NCI-H2171 (cell line): ENCODE data around the gene NUAK1.

ENCODE experiments used
- DNase-seq: peaks from one replicate; lab custom pipeline; 2025; lab: John Stamatoyannopoulos, UW

Gene NUAK1

DNA sequence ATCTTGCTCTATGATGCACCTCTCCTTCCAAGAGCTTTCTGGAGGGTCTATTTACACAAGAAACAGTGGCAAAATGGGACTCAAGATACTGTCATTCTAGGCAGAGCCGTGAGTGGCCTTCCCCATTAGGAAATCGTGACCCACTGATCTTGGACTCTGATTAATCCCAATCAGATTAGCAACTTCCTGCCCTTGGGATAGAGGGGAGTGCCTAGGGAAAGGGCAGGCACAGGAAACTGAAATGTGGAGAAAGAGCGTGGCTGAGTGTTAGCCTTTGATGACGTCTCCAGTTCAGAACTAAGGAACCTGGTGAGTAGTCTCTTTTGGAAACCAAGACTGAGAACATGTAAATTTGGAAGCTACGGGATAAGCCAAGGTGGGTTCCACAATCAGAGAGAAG lies 76.1 kb downstream of the NUAK1 start:
- DNase-seq: no peak

DNA sequence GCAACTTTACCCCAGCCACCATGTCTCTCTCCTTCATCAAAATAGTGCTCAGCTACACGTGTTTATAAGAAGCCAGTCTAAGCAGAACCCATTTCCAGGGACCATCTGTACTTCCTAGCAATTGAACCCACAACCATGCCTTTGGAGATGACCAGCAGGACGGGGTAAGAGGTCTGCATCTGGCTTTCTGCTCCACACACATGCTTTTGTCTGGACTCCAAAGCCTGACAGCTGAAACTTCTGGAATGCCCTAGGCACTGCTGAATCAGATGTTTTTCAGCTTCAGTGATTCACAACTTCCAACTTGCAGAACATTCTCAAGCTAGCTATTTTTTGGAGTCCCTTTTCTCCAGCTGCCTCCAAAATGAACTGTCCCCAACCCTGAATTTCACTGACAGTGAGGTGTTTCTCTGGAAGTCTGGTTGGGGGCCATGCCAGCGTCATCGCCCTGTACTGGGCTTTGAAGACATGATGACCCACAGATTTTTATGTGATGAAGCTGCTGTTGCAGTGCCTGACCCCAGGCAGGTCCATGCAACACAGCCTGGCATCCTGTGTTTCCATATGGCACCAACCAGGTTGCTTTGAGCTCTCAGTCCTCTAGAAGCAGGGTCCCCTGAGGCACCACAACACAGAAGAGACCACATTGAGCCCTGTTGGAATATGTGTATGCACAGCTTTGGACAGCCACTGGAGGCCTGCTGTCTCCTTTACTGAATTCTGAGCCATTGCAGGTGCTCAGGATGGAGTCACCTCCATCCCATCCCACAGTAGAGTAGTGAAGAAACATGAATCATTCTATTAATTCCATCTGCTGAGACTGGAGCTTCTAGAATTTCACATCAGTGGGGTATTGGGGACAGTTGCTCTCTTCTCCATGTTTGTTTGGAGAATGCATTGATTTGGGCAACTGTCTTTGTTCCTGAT lies 80.2 kb downstream of the NUAK1 start:
- peak; percentile 11 for DNase-seq

DNA sequence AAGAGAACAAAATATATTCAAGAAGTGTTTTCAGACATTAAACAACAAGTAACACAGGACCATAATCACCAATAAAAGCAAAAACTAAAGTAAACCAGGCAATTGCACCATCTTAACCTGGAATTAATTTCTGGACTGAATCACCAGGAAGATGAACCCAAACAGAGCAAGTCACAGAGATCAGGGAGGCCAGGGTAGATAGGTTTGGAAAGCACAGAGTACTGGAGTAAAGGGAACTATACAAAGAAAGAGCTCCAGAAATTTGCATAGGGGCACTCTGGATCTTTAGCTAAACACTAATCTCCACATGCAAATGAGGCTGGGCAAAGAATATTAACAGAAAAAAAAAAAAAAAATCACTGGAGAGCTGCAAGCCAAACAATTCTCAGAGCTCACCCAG lies 84.7 kb downstream of the NUAK1 start:
- no peak for DNase-seq

DNA sequence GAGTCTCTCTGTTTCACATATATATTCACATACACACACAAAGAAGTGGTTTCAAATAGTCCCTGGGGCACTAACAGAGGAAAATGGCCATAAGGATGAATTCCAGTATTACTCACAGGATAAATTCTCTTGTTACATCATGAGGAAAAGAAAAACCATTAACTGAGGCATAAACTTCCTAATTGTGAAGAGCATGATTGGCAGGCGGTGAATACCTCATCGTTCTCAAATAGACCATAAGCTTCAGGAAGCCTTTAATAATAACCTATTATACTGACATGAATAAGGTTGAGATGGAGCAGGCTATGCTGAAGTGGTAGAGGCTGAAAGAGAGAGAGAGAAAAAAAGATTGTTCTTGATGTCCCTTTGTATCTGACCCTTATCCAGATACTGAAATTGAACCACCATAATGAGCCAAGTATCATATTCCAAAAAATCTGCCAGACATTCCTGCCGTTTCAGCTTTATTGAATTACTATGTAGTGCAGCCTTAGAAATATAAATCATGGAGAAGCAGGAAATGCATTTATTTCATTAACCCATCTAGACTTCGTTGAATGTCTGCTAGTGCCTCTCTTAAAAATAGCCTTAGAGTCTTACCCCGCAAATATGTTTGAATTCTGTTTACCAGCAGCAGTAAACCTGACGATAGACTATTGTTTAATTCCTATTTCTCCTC lies 86.8 kb downstream of the NUAK1 start:
- DNase-seq: no peak

DNA sequence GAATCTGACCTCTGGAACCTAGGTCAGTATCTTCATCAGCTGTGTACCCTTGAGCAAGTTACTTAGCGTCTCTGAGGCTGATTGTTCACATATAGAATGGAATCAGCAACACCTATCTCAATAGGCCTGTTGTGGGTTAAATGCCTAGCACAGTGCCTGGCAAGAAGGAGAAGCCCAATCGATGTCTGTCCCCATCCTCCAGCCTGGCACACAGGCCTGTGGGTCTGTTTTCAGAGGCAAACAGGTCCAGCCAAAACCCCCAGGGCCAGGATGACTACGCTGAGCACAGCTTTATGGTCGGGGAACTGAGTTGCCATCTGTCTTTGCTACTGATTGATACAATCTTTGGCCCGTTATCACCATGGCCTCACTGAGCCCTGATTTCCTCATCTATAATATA lies 89.2 kb downstream of the NUAK1 start:
- no peak for DNase-seq

DNA sequence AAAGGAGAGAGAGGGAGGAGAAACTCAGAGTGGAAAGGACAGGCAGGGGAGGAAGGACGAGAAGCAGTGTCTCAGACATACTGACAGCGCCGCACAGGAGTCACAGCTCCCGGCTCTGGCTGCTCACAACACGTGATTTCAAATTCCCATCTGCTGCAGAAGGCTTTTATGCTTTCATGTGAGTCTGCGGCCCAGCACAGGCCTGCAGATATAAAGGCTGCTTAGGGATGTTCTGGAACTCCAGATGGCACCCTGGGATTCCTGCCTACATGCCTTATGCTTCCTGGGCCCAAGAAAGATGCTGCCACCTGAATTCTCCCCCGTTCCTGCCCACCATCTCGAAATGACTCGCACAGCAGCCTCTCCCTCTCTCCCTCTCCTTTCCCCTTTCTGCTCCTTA lies 89.6 kb downstream of the NUAK1 start:
- DNase-seq: peak; percentile 79

DNA sequence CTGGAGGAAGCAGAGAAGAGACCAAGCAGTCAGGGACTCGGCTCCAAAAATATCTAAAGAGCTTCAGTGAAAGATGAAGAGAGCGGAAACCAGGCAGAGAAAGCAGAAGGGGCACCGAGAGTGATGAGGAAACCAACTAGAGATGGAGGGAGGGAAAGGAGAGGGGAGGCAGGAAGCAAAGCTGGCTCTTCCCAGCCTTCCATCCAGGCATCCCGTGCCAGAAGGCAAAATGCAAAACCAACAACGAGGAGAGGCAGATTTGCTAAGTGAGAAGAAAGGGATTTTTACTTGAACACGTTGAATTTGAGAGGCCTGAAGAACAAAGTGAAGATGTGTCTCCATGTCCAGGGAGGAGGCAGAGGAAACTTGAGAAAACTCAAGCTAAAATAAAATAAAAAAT lies 90.1 kb downstream of the NUAK1 start:
- DNase-seq: no peak

DNA sequence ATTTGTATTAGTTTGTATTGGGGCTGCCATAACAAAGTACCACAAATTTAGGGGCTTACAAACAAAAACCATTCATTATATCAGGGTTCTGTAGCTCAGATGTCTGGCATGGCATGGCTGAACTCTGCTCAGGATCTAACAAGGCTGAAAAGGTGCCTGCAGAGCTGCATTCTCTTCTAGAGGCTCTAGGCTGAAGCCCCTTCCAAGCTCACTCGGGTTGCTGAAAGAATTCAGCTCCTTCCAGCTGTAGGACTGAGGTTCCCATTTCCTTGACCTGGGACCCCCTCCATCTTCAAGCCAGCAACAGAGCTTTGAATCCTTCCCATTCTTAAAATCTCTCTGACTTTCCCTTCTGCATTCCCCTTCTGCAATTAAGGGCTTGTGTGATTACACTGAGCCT lies 90.7 kb downstream of the NUAK1 start:
- no peak for DNase-seq

DNA sequence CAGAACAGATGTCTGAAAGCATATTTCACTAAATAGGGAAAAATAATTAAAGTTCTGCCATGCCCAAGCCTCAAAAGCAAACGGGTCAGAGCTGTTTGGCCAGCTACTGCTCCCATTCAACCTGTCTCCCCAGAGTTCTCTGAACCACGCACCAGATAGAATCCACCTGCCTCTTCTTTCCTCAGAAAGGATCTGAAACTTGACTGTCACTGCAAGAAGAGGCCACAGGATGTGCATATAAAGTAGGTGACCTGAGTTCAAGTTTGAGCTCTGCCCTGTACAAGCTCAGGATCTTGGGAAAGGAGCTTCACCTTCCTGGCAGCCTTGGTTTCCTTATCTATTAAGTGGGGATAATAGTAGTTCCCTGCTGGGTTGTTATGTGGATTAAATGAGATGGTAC lies 91.8 kb downstream of the NUAK1 start:
- no peak for DNase-seq

DNA sequence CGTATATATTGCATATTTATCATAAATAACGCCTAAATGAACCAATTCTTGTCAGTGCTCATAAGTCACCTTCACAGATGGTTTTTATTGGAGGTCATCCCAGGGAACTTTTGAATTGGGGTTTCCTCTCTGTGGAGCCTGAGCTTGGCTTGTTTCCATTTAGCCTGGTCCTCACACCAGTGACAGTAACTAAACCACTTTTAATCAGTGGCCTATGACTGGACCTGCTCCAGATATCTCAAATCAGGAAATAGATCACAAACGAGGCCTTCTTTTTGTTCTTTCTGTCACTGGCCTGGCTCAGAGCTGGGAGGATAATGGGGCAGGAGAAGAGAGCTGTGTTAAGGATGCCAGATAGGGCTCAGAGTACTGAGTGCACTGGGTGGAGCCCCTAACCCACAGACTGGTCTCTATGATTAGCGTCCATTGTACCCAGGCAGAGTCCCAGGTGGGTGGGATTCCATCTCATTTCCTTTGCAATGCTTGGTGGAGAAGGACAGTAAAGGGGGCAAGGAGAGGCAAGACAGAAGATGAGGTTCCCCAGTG lies 92.4 kb downstream of the NUAK1 start:
- DNase-seq: no peak

DNA sequence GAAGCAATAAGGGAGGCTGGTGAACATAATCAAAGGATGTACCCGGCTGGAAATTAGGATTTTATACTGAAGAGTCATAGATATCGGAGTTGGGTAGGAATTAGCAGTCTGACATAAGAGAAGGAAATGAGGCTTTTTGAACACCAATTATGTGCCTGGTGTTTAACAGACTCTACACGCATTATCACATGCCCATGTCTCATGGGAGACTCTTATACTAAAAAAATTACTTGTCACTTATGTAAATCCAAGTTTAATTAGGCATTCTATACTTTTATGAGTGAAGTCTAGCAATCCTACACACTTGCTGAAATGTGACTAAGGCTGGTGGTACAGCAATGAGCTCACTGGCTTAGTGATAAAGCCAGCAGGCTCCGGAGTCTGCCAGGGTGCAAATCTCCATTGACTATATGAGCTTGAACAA lies 93.5 kb downstream of the NUAK1 start:
- DNase-seq: no peak

DNA sequence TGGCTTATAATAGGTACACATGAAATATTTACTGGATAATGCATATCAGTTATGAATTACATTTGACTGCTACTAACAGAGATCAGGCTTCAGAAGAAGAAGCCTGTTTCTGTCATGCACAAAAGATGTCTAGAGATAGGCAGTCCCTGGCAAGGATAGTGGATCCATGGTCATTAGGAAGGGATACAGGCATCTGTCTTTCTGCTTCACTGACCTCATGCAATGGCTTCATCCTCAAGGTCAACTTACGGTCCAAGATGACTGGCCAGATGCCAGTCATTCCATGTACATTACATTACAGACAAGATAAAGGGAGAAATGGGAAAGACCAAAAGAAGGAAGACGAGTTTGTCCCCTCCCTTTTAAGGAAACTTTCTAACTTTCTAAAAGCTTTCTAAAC lies 94.0 kb downstream of the NUAK1 start:
- no peak for DNase-seq

DNA sequence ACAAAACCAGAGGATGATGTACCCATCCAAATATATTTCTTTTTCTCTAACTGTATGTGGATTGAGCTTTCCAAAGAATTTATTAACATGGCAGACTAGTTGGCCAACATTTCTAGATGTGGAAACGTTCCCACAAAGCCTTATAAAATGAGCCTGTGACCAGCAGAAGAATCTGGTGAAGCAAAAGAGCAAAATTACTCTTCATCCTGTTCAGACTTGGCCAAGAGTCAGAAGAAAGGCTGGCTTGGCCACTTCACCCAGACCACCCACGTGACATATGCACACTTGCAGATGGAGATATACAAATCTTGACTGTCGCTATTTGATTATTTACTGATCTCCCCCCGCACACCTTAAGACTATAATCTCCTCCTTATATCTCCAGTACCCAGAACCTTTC lies 96.7 kb downstream of the NUAK1 start:
- no peak for DNase-seq

DNA sequence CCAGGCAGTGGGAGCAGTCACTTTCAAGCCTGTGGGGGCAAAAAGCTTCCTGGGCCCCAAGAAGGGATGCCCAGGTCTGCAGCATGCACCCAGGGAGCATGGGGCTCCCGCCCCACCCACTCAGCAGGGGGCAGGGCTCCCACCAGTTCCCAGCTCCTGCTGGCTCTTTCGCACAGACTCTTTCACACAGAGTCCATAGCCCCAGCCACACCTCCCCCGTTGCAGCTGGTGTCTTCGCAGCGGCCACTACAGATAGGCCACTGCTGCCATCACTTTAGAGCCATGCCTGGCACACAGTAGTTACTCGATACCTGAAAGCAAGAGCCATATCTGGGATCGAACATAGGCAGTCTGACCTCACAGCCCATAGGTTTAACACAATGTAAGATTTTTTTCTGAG lies 98.2 kb downstream of the NUAK1 start:
- DNase-seq: no peak

DNA sequence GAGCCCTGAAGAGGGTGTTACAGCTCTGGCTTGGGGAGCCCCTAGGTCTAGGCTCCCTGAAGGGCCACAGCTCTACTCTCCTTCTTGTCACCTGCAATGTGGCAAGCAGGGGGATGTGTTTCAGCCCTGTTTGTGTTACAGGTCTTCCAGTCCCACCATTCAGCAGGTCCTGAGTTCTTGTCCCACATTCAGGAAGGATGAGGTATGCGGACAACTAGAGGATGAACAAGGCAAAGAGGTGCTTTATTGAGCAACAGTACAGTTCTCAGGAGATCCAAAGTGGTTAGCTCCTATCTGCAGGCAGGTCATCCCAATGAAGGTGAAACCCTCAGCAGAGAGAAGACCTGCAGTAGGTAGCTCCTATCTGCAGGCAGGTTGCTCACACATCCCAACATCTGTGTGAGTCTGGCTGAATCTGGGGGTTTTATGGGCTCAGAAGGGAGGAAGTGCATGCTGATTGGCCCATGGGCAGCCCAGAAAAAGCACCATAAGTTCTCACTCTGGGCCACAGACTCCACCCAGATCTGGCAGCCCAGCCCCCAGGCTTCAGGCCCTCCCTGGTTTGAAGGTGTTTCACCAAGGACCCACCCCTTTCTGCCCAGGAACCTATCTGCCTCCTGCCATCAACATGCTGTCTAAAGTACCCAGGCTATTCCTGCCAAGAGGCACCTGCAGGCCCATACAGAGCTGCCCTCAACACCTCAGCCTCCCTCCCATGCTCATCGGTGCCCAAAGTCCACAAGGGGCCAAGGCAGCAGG lies 98.9 kb downstream of the NUAK1 start:
- no peak for DNase-seq

DNA sequence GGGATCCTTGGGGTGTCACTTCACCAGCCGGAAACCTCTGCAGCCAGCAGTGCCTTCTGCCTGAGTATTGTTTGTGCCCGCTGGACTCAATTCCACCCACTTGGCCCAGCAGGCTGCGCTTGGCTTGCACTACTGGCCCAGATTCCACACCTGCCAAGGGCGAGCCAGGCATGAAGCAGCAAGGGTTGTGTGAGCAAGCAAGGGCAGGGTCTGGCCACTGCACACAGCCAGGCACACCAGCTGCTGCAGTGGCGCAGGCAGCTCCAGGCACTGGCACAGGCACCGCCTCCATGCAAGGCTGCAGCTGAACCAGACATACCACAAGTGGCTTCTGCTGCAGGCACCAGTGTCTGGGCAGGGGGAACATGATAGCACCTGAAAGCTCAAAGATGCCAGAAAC lies 99.5 kb downstream of the NUAK1 start:
- no peak for DNase-seq

DNA sequence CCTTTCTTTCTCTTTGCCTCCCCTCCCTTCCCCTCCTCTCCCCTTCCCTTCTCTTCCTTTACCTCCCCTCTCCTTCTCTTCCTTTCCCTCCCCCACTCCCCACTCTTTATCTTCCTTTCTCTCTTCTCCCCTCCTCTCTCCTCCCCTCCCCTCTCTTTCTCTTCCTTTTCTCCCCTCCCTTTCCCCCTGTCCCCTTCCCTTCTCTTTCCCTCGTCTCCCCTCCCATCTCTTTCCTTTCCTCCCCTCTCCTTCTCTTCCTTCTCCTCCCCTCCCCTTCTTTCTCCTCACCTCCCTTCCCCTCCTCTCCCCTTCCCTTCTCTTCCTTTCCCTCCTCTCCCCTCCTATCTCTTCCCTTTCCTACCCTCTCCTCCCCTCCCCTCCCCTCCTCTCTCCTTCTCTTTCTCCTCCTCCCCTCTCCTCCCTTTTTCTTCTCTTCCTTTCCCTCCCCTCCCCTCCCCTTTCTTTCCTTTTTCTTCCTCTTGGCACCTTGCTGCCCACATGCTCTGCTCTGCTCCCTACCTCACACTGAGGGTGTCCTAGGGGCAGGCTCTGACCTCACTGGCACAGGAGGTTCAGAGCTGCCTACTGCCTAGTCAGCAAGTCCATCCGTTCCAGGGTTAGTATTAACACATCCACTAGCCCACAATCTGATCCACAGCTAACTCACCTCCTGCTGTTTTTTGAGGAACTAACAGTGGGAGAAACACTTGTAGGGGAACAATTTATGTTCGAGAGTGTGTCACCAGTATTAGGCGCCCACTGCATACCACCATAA lies 101.0 kb downstream of the NUAK1 start:
- no peak for DNase-seq

DNA sequence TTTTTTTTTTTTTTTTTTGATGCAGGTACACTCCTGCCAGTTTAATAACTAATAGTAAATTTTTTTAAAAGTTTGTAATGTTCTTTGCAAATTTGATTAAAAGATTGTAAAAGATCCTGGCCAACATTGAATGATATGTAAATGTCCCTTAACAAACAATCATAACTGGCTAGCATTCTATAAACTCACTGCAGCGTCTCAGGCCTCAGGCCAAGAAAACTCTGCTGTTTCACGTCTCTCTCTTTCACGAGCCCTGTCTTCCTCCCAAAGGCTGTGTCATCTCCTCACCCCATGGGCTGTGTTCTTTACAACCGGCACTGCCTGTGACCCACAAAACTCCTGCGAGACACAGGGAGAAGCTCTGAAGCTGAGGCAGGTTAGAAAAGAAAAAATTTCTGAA lies 103.3 kb downstream of the NUAK1 start:
- no peak for DNase-seq

DNA sequence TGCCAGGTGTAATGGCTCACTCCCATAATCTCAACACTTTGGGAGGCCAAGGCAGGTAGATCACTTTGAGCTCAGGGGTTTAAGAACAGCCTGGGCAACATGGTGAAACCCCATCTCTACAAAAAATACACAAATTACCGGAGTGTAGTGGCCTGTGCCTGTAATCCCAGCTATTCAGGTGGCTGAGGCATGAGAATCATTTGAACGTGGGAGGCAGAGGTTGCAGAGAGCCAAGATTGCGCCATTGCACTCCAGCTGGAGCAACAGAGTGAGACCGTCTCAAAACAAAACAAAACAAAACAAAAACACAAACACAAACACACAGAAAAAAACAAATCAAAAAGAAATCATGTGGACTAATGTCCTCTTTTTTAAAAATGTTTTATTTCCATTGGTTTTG lies 104.4 kb downstream of the NUAK1 start:
- DNase-seq: no peak

DNA sequence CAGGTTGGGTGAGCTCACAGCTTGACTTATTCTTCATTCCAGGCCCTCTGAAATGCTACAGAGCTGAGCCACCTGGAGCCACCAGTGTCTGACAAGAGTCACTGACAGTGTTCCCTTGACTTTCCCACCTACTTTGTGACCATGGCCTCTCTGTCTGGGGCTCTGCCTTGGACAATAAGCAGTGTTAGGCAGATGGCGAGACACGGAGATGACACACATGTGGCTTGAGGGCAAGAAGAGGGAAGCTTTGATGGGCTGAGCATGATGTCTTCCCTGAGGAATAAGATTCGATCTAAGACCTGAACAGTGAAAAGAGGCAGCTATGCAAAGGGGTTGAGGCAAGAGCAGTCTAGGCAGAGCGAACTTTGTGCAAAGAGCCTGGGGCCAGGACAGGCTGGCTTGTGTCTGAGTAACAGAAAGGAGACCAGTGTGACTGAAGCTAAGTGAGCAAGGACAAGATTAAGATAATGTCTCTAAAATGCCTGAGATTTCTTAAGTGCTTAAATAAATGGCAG lies 105.5 kb downstream of the NUAK1 start:
- DNase-seq: no peak

DNA sequence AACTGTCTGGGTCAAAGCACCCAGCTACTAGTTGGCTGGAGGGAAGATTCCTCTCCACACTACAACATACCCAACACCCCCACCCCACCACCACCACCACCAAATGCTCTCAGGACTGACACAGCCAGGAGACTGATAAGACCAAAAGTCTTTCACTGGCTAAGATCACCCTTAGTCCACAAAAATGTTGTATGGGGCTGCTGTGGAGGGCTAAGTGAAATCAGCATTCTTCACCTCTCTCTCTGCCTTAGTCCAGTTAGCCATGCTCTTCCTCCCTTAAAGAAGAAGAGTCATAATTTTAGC lies 106.2 kb downstream of the NUAK1 start:
- no peak for DNase-seq
